RWPE2 (cell line): ENCODE results near the gene PLA2G5.
A peak's percentile ranks its signal among the peaks of the same experiment; 100 is the strongest.

Experiments
- ATAC-seq: fragments of 200-7000 bp; cut with Tn5 transposase; 3 replicates; pipeline ENCODE4 v1.9.1; 2021; ENCODE audit warnings: low read depth
- DNase-seq: peaks from one replicate; pipeline ENCODE4 v3.0.0-alpha.2; 2020; ENCODE audit warnings: low spot score
- H3K27ac ChIP-seq: fragments of 450-650 bp; 2 replicates; pipeline ENCODE4 v1.5.1; 2017; ENCODE audit warnings: mild to moderate bottlenecking; ENCODE audit not compliant: poor library complexity, severe bottlenecking
- H3K27me3 ChIP-seq: fragments of 250-450 bp; sonication (Bioruptor Pico); 2 replicates; pipeline ENCODE4 v1.5.1; 2021; ENCODE audit warnings: mild to moderate bottlenecking, moderate library complexity; ENCODE audit not compliant: insufficient read depth, poor library complexity, severe bottlenecking
- H3K36me3 ChIP-seq: fragments of 250-450 bp; sonication (Bioruptor Pico); 2 replicates; pipeline ENCODE4 v1.5.1; 2020; ENCODE audit warnings: low read depth, mild to moderate bottlenecking, moderate library complexity
- H3K4me1 ChIP-seq: fragments of 250-450 bp; sonication (Bioruptor Pico); 2 replicates; pipeline ENCODE4 v1.5.1; 2021; ENCODE audit warnings: mild to moderate bottlenecking, moderate library complexity; ENCODE audit not compliant: insufficient read depth, poor library complexity, severe bottlenecking
- H3K4me3 ChIP-seq: fragments of 250-450 bp; sonication (Bioruptor Pico); 2 replicates; pipeline ENCODE4 v1.5.1; 2021; ENCODE audit warnings: mild to moderate bottlenecking, moderate library complexity; ENCODE audit not compliant: severe bottlenecking
- H3K9me3 ChIP-seq: fragments of 250-450 bp; sonication (Bioruptor Pico); 2 replicates; pipeline ENCODE4 v1.5.1; 2021; ENCODE audit warnings: mild to moderate bottlenecking, moderate library complexity; ENCODE audit not compliant: severe bottlenecking
- CTCF ChIP-seq: fragments of 450-650 bp; IDR thresholded peaks from one replicate; pipeline ENCODE4 v1.5.1; 2017; ENCODE audit warnings: mild to moderate bottlenecking, moderate library complexity; ENCODE audit not compliant: poor library complexity, severe bottlenecking

PLA2G5 gene

GRCh38 chr1:20100632-20101355 lies 30.8 kb downstream of the PLA2G5 start:
- ATAC-seq, result peak; percentile 70
- Histone ChIP-seq H3K36me3 (no peaks in the 10 kb centered on the region), H3K9me3 (no peaks in the 10 kb centered on the region), H3K4me1 (no peaks in the 10 kb centered on the region), H3K27ac (no peak overlapping the region), H3K27me3 (no peaks in the 10 kb centered on the region), H3K4me3 (no peak overlapping the region)
- DNase-seq, result no peak
- TF ChIP-seq CTCF, result peak; percentile 85

GRCh38 chr1:20102875-20103274 lies 32.9 kb downstream of the PLA2G5 start:
- peak; percentile 53 for ATAC-seq

GRCh38 chr1:20105856-20106255 lies 35.9 kb downstream of the PLA2G5 start:
- Histone ChIP-seq H3K4me1 (peaks cover 4% of the 10 kb centered on the region), H3K36me3 (no peaks in the 10 kb centered on the region), H3K27ac (no peak overlapping the region), H3K27me3 (no peaks in the 10 kb centered on the region), H3K4me3 (no peak overlapping the region), H3K9me3 (no peaks in the 10 kb centered on the region)
- TF ChIP-seq CTCF, result no peak
- no peak for ATAC-seq
- no peak for DNase-seq

More at GRCh38 chr1:20102875-20103274, 32.9 kb downstream of the PLA2G5 start:
- TF ChIP-seq CTCF, result no peak
- no peak overlapping the region for H3K27ac ChIP-seq
- H3K36me3 ChIP-seq, result no peaks in the 10 kb centered on the region
- H3K9me3 ChIP-seq, result no peaks in the 10 kb centered on the region
- H3K27me3 ChIP-seq, result no peaks in the 10 kb centered on the region
- no peak for DNase-seq
- H3K4me1 ChIP-seq, result no peaks in the 10 kb centered on the region
- no peak overlapping the region for H3K4me3 ChIP-seq

GRCh38 chr1:20107351-20107750 lies 37.4 kb downstream of the PLA2G5 start:
- TF ChIP-seq CTCF, result no peak
- Histone ChIP-seq H3K27me3 (no peaks in the 10 kb centered on the region), H3K27ac (no peak overlapping the region), H3K4me1 (peaks cover 4% of the 10 kb centered on the region), H3K9me3 (no peaks in the 10 kb centered on the region), H3K36me3 (no peaks in the 10 kb centered on the region), H3K4me3 (no peak overlapping the region)
- no peak for DNase-seq
- ATAC-seq, result no peak

- Histone ChIP-seq H3K9me3 (no peaks in the 10 kb centered on the region), H3K4me3 (no peak overlapping the region), H3K4me1 (peaks cover 4% of the 10 kb centered on the region)
Observed at GRCh38 chr1:20107796-20108195, 37.8 kb downstream of the PLA2G5 start.

More at GRCh38 chr1:20107796-20108195, 37.8 kb downstream of the PLA2G5 start:
- Histone ChIP-seq H3K27ac (no peak overlapping the region), H3K36me3 (no peaks in the 10 kb centered on the region), H3K27me3 (no peaks in the 10 kb centered on the region)
- no peak for TF ChIP-seq CTCF
- ATAC-seq (no peak), DNase-seq (no peak)
